HG03521 (cell line): ENCODE results near the gene SLC6A15.

ENCODE experiments used
- ATAC-seq: cut with Tn5 transposase; IDR thresholded peaks from one replicate; pipeline ENCODE4 v1.9.1; 2021; ENCODE audit warnings: mild to moderate bottlenecking, moderate library complexity; ENCODE audit not compliant: unreplicated experiment

SLC6A15 gene

GRCh38 chr12:84810611-84811010, 102.0 kb downstream of the SLC6A15 start:
- no peak for ATAC-seq
